Measurements from ENCODE around the gene TNNT3.

DNA sequence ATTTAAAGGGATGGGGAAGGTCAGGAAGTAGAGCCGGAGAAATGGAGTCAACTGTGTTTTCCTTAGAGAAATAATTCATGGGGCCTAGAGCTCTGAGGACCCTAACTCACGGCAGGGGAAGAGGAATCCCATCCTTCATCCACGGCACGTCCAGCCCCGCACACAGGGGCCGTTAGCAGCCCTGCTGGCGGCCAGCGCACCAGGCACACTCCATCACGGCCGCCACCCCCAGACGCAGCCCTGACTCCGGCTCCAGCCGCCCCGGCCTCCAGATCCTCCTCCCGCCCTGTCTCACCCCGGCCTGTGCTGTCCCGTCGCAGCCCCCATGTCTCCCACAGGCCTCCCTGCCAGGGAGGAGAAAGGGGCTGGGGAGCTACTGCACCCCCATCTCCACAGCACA is 38.9 kb downstream of the TNNT3 start:
- TF ChIP-seq POLR2A (IDR thresholded peaks at IDR 0.05; ENCODE audit: low read length), result no peak
- no peak for TF ChIP-seq GATA1 (IDR thresholded peaks at IDR 0.05; ENCODE audit: low read depth, low read length)
